HL-60 (cell line): ENCODE measurements around the gene SLC29A3.

Source experiments
- CTCF ChIP-seq: IDR thresholded peaks from one replicate; pipeline ENCODE4 v1.5.1; 2011; ENCODE audit warnings: low read length, control low read depth, inconsistent platforms; ENCODE audit not compliant: insufficient read depth
- GABPA ChIP-seq: IDR thresholded peaks from 2 replicates; pipeline ENCODE4 v1.6.1; 2012; ENCODE audit warnings: low read depth
- POLR2AphosphoS5 ChIP-seq: IDR thresholded peaks from 2 replicates; pipeline ENCODE4 v1.6.1; 2012; ENCODE audit warnings: low read depth
- TF ChIP-seq, protein P1 (sequence below): IDR thresholded peaks from 2 replicates; pipeline ENCODE4 v1.6.1; 2012; ENCODE audit warnings: low read depth; ENCODE audit not compliant: insufficient replicate concordance

- TF ChIP-seq POLR2AphosphoS5: no peak
- TF ChIP-seq CTCF: no peak
- no peak for TF ChIP-seq GABPA
- TF ChIP-seq, protein P1, sequence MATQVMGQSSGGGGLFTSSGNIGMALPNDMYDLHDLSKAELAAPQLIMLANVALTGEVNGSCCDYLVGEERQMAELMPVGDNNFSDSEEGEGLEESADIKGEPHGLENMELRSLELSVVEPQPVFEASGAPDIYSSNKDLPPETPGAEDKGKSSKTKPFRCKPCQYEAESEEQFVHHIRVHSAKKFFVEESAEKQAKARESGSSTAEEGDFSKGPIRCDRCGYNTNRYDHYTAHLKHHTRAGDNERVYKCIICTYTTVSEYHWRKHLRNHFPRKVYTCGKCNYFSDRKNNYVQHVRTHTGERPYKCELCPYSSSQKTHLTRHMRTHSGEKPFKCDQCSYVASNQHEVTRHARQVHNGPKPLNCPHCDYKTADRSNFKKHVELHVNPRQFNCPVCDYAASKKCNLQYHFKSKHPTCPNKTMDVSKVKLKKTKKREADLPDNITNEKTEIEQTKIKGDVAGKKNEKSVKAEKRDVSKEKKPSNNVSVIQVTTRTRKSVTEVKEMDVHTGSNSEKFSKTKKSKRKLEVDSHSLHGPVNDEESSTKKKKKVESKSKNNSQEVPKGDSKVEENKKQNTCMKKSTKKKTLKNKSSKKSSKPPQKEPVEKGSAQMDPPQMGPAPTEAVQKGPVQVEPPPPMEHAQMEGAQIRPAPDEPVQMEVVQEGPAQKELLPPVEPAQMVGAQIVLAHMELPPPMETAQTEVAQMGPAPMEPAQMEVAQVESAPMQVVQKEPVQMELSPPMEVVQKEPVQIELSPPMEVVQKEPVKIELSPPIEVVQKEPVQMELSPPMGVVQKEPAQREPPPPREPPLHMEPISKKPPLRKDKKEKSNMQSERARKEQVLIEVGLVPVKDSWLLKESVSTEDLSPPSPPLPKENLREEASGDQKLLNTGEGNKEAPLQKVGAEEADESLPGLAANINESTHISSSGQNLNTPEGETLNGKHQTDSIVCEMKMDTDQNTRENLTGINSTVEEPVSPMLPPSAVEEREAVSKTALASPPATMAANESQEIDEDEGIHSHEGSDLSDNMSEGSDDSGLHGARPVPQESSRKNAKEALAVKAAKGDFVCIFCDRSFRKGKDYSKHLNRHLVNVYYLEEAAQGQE: peak; percentile 19
Measured at GRCh38 chr10:71371750-71372166, 52.7 kb downstream of the SLC29A3 start.
